ENCODE data around the gene RPRML.

Gene RPRML

GRCh38 chr17:46930051-46930450 is 49.0 kb downstream of the RPRML start:
- Histone ChIP-seq H3K4me1 (ENCODE audit: control insufficient read depth, insufficient read depth, low read length, poor library complexity, severe bottlenecking) (no peaks in the 10 kb centered on the region), H3K4me3 (ENCODE audit: insufficient read depth, low read depth, low read length, poor library complexity, severe bottlenecking) (no peak overlapping the region), H3K27ac (ENCODE audit: insufficient read depth, low read length, poor library complexity, severe bottlenecking) (no peak overlapping the region), H3K27me3 (replicated peaks; ENCODE audit: control insufficient read depth, insufficient read depth, low read length, poor library complexity, severe bottlenecking) (no peaks in the 10 kb centered on the region), H3K9me3 (ENCODE audit: control insufficient read depth, low read length) (no peaks in the 10 kb centered on the region), H3K36me3 (ENCODE audit: control insufficient read depth, insufficient read depth, low read length) (peaks cover 54% of the 10 kb centered on the region)
- DNase-seq, result no peak

- Histone ChIP-seq H3K4me3 (ENCODE audit: insufficient read depth, low read depth, low read length, poor library complexity, severe bottlenecking) (no peak overlapping the region), H3K27me3 (replicated peaks; ENCODE audit: control insufficient read depth, insufficient read depth, low read length, poor library complexity, severe bottlenecking) (no peaks in the 10 kb centered on the region), H3K4me1 (ENCODE audit: control insufficient read depth, insufficient read depth, low read length, poor library complexity, severe bottlenecking) (no peaks in the 10 kb centered on the region), H3K9me3 (ENCODE audit: control insufficient read depth, low read length) (no peaks in the 10 kb centered on the region), H3K27ac (ENCODE audit: insufficient read depth, low read length, poor library complexity, severe bottlenecking) (no peak overlapping the region), H3K36me3 (ENCODE audit: control insufficient read depth, insufficient read depth, low read length) (peaks cover 47% of the 10 kb centered on the region)
- DNase-seq, result no peak
These were observed 49.6 kb downstream of the RPRML start for GRCh38 chr17:46929413-46929812.

GRCh38 chr17:46928467-46929261 is 50.4 kb downstream of the RPRML start:
- Histone ChIP-seq H3K4me3 (ENCODE audit: insufficient read depth, low read depth, low read length, poor library complexity, severe bottlenecking) (no peak overlapping the region), H3K27me3 (replicated peaks; ENCODE audit: control insufficient read depth, insufficient read depth, low read length, poor library complexity, severe bottlenecking) (no peaks in the 10 kb centered on the region), H3K4me1 (ENCODE audit: control insufficient read depth, insufficient read depth, low read length, poor library complexity, severe bottlenecking) (peaks cover 4% of the 10 kb centered on the region), H3K27ac (ENCODE audit: insufficient read depth, low read length, poor library complexity, severe bottlenecking) (no peak overlapping the region), H3K36me3 (ENCODE audit: control insufficient read depth, insufficient read depth, low read length) (peaks cover 41% of the 10 kb centered on the region), H3K9me3 (ENCODE audit: control insufficient read depth, low read length) (no peaks in the 10 kb centered on the region)
- DNase-seq, result no peak
